Measurements from ENCODE around the gene ZMIZ1. TPM values are rescaled to one million over a fixed set of nuclear protein-coding genes. Genes with fewer than 3 reads are reported as not detected.

ZMIZ1 gene
- total RNA-seq, 1 experiment from 2014 or later, result 35.8 TPM

DNA sequence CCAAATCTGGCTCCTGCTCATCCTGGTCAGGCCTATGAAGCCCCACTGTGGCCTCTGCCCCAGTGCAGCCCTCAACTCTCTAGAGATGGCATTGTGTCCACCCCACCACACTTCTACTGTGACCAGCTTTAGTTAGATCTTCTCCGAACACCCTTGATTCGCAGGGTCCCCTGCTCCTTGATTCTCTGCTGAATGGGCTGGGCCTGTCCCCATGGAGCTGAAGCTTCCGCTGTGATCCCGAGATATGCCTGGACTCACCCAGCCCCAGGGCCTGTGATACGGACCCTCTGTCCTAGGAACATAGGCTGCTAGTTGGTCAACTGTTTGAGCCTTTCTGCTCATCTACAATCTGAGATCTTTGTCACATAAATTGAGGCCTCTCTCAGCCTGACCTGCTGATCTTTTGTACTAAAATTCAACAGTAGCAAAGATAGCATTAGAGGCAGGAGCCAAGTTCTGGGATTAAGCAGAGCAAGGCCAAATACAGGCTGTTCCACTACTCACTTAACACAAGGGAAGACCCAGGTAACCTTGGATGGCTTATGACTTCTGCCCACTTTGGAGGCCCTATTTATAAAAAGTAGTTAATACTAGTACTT is 272.0 kb downstream of the ZMIZ1 start:
- ChIA-PET POLR2A (ENCODE audit: low non-redundant PET) (no interaction called here), CTCF (no interaction called here)
- no peaks in the 10 kb centered on the region for H3K9me3 ChIP-seq (ENCODE audit: low read depth, low read length, poor library complexity, severe bottlenecking)
- DNase-seq (ENCODE audit: low spot score), result no peak
- no peaks in the 10 kb centered on the region for H3K36me3 ChIP-seq (ENCODE audit: insufficient read depth, low read length, poor library complexity, severe bottlenecking)
- no peaks in the 10 kb centered on the region for H3K27me3 ChIP-seq (replicated peaks; ENCODE audit: insufficient read depth, low read depth, low read length, poor library complexity)
- no peak overlapping the region for H3K27ac ChIP-seq (ENCODE audit: low read depth, low read length, poor library complexity, severe bottlenecking)
- no peaks in the 10 kb centered on the region for H3K4me1 ChIP-seq (ENCODE audit: insufficient read depth, low read length, poor library complexity, severe bottlenecking)
- no TSS peak for BruUV-seq (replicated peaks)
- no peak overlapping the region for H3K4me3 ChIP-seq (ENCODE audit: low read depth, low read length, poor library complexity, severe bottlenecking)
- no peak for TF ChIP-seq EZH2 (IDR thresholded peaks at IDR 0.05; ENCODE audit: borderline replicate concordance, low read depth, low read length, poor library complexity, severe bottlenecking)
- TF ChIP-seq, protein P1, sequence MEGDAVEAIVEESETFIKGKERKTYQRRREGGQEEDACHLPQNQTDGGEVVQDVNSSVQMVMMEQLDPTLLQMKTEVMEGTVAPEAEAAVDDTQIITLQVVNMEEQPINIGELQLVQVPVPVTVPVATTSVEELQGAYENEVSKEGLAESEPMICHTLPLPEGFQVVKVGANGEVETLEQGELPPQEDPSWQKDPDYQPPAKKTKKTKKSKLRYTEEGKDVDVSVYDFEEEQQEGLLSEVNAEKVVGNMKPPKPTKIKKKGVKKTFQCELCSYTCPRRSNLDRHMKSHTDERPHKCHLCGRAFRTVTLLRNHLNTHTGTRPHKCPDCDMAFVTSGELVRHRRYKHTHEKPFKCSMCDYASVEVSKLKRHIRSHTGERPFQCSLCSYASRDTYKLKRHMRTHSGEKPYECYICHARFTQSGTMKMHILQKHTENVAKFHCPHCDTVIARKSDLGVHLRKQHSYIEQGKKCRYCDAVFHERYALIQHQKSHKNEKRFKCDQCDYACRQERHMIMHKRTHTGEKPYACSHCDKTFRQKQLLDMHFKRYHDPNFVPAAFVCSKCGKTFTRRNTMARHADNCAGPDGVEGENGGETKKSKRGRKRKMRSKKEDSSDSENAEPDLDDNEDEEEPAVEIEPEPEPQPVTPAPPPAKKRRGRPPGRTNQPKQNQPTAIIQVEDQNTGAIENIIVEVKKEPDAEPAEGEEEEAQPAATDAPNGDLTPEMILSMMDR (conservative IDR thresholded peaks at IDR 0.05; ENCODE audit: low read depth, low read length), result no peak
- intact Hi-C loops (cut with micrococcal nuclease; ENCODE audit: unreplicated experiment), result no loop called here

DNA sequence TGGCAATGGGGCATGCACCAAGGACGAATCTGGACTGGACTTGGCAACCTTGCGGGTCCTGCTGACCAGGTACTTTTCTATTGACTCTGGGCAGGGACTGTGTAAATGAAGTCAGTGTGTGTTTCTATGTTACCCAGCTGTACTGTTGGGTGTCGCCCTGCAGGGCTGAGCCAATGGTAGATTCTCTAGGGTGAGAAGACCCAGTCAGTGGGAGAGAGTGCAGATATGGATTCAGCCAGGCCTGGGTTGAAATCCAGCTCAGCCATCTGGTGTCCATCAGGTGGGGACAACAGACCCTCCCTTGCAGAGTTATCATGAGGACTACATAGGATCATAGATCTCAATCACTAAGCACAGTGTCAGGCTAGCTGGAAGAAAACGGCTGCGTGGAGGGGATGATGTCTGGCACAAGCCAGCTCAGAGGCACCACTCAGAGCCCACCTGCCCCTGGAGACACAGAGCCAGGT is 273.6 kb downstream of the ZMIZ1 start:
- no peaks in the 10 kb centered on the region for H3K4me1 ChIP-seq (ENCODE audit: insufficient read depth, low read length, poor library complexity, severe bottlenecking)
- TF ChIP-seq EZH2 (IDR thresholded peaks at IDR 0.05; ENCODE audit: borderline replicate concordance, low read depth, low read length, poor library complexity, severe bottlenecking), result no peak
- TF ChIP-seq, protein P1 (conservative IDR thresholded peaks at IDR 0.05; ENCODE audit: low read depth, low read length), result no peak
- no peaks in the 10 kb centered on the region for H3K36me3 ChIP-seq (ENCODE audit: insufficient read depth, low read length, poor library complexity, severe bottlenecking)
- no peak for DNase-seq (ENCODE audit: low spot score)
- H3K4me3 ChIP-seq (ENCODE audit: low read depth, low read length, poor library complexity, severe bottlenecking), result no peak overlapping the region
- H3K27me3 ChIP-seq (replicated peaks; ENCODE audit: insufficient read depth, low read depth, low read length, poor library complexity), result no peaks in the 10 kb centered on the region
- ChIA-PET POLR2A (ENCODE audit: low non-redundant PET) (interaction anchor here (0.6 kb wide), 1 partner anchor 737 kb away, joined by 3 read pairs; no protein-coding TSS in a partner anchor), CTCF (no interaction called here)
- no peak overlapping the region for H3K27ac ChIP-seq (ENCODE audit: low read depth, low read length, poor library complexity, severe bottlenecking)
- no peaks in the 10 kb centered on the region for H3K9me3 ChIP-seq (ENCODE audit: low read depth, low read length, poor library complexity, severe bottlenecking)
- no TSS peak for BruUV-seq (replicated peaks)
- intact Hi-C loops (cut with micrococcal nuclease; ENCODE audit: unreplicated experiment), result no loop called here

DNA sequence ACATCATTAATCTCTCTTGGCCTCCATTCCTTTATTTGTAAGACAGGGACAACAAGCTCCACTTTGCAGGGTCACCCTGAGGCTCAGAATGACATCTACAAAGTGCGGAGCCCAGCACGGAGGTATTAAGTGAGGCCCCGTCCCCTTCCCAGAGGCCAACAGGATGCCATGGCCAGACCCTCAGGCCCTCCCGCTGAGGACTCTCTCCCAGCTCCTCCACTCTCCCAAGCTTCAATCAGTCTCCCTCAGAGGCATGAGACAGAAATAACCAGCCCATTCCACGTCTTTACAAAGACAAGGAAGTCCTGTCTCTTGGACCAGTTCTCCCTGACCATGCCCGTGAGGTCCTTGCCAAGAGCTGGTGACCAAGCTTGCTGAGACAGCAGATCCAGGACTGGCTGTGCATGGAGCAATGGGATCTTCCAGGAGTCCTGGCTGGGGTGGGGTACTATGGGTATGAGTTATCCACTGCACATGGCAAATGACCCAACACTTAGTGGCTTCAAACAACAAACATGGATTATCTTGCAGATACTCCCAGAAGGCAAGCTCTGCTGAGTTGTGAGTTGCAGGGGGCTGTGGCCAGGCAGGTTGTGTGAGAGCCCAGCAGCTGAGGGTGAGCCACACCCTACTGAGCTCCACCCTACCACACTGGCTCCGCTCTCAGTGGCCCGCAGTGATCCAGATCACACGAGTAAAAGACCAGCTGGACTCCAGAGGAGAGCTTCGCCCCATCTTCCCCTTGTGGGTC is 274.2 kb downstream of the ZMIZ1 start:
- BruUV-seq (replicated peaks), result no TSS peak
- no peak for DNase-seq (ENCODE audit: low spot score)
- TF ChIP-seq, protein P1 (conservative IDR thresholded peaks at IDR 0.05; ENCODE audit: low read depth, low read length), result no peak
- no peak for TF ChIP-seq EZH2 (IDR thresholded peaks at IDR 0.05; ENCODE audit: borderline replicate concordance, low read depth, low read length, poor library complexity, severe bottlenecking)
- Histone ChIP-seq H3K4me1 (ENCODE audit: insufficient read depth, low read length, poor library complexity, severe bottlenecking) (no peaks in the 10 kb centered on the region), H3K9me3 (ENCODE audit: low read depth, low read length, poor library complexity, severe bottlenecking) (no peaks in the 10 kb centered on the region), H3K27me3 (replicated peaks; ENCODE audit: insufficient read depth, low read depth, low read length, poor library complexity) (no peaks in the 10 kb centered on the region), H3K4me3 (ENCODE audit: low read depth, low read length, poor library complexity, severe bottlenecking) (no peak overlapping the region), H3K27ac (ENCODE audit: low read depth, low read length, poor library complexity, severe bottlenecking) (no peak overlapping the region), H3K36me3 (ENCODE audit: insufficient read depth, low read length, poor library complexity, severe bottlenecking) (no peaks in the 10 kb centered on the region)
- ChIA-PET POLR2A (ENCODE audit: low non-redundant PET) (interaction anchor here (0.6 kb wide), 1 partner anchor 736 kb away, joined by 3 read pairs; no protein-coding TSS in a partner anchor), CTCF (no interaction called here)
- intact Hi-C loops (cut with micrococcal nuclease; ENCODE audit: unreplicated experiment), result no loop called here
